ENCODE results near the gene ARHGAP24.

The ARHGAP24 gene

DNA sequence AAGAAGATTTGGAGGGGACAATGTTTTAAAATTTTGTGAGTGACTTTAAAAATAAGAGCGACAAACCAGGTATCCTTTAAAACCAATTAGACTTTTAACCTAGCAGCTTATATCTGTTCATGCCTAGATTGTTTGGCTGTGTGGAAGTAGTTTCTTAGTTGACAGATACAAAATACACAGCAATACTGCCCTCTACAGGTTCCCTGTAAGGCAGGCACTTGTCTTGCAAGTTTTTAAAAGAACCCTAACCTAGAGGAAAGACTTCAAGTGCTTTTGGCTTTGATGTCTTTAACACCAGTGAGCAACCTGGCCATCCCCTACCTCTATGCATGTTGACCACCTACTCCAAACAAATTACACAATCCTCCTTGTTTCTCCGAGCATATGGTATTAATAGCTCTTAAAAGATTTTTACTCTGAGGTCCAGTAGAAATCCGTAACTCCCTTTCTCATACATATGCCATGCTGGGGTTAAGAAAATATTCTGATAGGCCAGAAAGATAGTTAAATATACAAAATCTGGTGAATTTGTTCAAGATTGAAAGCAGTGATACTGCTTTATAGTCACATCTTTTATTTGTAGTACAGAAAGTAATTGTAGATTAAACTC lies 273.0 kb downstream of the ARHGAP24 start:
- DNase-seq = no peak

GRCh38 chr4:85748654-85749053 lies 273.7 kb downstream of the ARHGAP24 start:
- no peak for DNase-seq

GRCh38 chr4:85751866-85752265 lies 276.9 kb downstream of the ARHGAP24 start:
- no peak for DNase-seq

DNA sequence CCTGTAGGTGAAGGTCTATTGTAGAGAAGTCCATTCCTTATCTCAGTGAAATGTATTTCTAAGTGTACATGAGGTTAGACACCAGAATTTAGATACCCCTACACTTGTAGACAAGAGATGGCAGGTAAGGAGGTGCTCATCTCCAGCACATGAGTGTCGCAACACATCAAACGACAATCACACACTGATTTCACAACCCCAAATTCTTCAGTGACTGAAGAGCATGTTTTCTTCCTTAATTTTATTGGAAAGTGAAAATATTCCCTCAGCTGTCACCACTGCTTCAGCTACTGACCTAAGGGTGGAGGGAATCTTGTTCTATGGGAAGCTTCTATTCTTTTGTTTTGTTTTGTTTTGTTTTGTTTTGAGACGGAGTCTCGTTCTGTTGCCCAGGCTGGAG lies 280.3 kb downstream of the ARHGAP24 start:
- DNase-seq = no peak

- DNase-seq = no peak
Measured at GRCh38 chr4:85756938-85757337, 282.0 kb downstream of the ARHGAP24 start.

GRCh38 chr4:85759388-85759787 lies 284.4 kb downstream of the ARHGAP24 start:
- DNase-seq = no peak

GRCh38 chr4:85760511-85760910 lies 285.6 kb downstream of the ARHGAP24 start:
- no peak for DNase-seq

GRCh38 chr4:85761803-85762528 lies 287.0 kb downstream of the ARHGAP24 start:
- DNase-seq = no peak

- DNase-seq = no peak
Measured at GRCh38 chr4:85762529-85762871, 287.6 kb downstream of the ARHGAP24 start.

DNA sequence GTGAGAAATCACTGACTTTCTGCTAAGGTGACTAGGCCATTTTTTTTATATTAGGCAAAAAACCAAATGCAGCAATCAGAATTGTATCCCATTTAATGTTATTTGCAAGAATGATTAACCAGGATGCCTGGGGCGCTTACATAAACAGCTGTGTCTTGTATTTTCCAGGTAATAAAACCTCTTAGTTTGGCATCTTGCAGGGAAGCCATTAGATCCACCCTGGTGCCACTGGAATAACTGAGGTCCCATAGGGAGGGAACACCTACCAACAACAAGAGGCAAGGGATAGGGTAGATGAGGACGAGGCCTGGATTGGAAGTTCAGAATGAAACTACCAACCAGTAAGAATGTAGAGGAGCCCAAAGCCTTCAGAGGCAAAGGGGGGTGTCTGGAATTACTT lies 288.3 kb downstream of the ARHGAP24 start:
- DNase-seq = no peak

DNA sequence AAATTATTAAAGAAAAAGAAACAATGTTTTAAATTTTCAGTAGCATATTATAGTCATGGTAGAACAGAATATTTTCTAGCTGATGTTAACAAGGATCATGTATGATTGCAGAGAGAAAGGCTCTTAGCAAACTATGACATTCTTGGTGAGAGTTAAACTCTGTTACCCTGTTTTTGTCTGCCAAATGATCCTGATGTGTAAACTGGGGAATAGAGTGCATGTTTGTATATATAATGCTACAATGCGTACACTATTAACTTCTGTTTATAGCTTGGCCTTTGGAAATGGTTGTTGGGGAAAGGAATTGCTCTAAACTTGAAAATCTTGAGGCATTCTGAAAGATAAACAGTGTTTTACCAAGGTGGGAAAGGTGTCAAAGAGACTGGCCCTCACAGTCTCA lies 292.7 kb downstream of the ARHGAP24 start:
- no peak for DNase-seq

GRCh38 chr4:85769009-85769408 lies 294.1 kb downstream of the ARHGAP24 start:
- DNase-seq = no peak

- DNase-seq = no peak
Measured at GRCh38 chr4:85772470-85772869, 297.5 kb downstream of the ARHGAP24 start.

DNA sequence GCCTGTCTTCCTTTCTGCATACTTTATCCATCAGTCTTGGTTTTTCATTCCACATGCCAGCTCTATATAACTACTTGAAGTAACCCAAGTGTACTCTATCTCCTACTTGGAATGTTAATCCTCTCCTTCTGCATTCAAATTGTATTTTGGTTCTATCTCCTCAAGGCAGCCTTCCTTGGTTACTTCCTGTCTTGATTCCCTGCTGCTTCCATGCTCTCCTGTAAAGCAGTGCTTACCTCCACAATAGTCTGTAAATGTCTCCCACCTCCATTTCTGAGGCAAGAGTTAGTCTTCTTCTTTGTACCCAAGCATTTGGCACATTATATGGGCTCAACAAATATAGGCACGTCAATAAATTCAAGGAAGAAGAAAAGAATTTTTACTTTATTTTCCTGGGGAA lies 298.4 kb downstream of the ARHGAP24 start:
- DNase-seq = no peak

DNA sequence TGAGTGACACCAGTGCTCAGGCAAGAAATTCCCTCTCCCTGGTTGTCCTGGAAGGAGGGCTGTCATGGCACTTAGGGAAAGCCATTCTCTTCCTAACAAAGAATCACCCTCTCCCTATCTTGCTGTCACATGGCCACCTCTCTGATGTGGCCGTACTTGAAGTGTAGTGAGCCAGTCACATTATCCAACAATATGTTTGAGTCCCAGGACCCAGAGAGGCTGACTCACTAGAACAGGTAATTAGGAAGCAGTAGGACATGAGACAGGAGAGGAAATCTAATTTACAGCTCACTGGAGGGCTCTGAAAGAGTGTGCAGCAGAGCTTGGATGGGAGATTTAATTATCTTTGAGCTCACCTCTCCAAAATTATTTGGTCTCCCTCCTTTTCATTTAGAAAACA lies 299.1 kb downstream of the ARHGAP24 start:
- DNase-seq = no peak

GRCh38 chr4:85774489-85774888 lies 299.5 kb downstream of the ARHGAP24 start:
- no peak for DNase-seq

GRCh38 chr4:85776096-85776495 lies 301.1 kb downstream of the ARHGAP24 start:
- DNase-seq = no peak

DNA sequence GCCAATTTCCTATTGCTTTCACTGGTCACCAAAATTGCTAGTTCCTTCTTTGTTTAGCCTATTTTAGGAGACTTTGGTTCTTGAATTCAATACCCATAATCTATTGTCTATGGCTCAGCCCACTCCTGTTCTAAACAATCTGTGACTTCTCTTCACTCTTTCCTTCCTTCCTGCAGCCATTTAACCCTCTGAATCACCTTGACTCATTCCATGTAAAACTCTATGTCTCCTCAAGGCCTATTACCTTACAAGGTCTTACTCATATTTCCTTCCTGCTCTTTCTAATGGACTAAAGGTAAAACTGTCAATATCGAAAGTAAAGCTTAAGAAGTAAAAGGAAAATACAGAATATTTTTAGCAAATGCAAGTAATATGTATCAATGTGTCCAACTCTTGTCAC lies 301.6 kb downstream of the ARHGAP24 start:
- no peak for DNase-seq

GRCh38 chr4:85777908-85778631 lies 303.1 kb downstream of the ARHGAP24 start:
- no peak for DNase-seq

DNA sequence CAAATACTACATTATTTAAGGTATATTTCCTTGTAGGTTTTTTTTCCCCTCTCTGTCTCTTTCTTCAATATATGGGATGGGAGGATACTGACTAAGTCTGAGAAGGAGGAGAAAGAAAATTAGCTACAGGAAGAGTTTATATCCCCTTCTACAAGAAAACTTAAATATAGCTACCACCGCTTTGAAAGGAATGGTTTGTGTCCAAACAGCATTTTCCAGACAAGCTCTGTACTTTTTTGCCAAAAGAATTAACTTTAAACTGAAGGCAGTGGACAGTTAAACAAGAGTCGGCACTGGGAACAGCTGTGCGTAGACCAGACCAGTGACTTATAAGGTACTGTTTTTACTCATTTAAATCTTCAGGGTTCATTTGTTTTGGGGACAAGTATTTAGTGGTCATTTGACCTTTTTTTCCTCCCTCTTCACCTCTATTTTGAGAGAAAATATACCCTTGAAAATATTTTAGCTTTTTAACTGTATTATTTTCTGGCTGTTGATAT lies 303.7 kb downstream of the ARHGAP24 start:
- no peak for DNase-seq

DNA sequence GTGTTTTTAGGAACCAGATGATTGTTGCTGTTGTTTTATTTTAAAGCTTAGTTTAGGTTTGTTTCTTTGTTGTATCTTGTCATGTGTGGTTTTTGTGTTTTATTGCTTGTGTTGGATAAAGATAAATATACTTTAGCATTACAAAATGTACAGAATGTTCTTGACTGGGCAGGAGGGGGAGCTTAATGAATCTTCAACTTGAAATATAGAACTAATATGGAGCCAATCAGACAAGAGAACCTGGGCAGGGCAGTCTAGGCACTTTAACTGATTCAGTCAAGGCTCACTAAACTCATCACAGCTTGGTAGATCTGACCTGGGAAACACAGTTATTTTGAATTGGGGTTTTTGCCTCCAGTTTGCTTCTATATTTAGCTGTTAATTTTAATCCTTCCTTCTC lies 304.2 kb downstream of the ARHGAP24 start:
- DNase-seq = no peak

GRCh38 chr4:85780664-85781063 lies 305.7 kb downstream of the ARHGAP24 start:
- no peak for DNase-seq

- DNase-seq = no peak
Measured at GRCh38 chr4:85783483-85783882, 308.5 kb downstream of the ARHGAP24 start.

DNA sequence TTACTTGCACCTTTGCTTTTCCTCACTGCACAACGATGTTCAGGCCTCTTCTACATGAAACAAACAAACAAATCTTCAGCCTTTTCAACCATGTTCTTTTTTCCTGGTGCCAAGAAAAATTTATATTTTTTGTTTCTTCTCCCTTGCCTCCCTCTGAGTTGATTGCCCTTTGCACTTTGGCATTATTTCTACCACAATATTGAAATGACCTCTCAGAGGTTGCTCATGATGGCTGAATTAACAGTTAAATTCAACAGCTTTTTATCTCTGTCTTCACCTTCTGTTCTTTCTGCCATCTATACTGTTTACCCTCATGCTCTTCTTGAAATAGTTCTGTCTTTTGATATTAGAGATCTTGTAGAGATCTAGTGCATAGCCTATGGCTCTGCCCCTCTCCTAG lies 308.9 kb downstream of the ARHGAP24 start:
- no peak for DNase-seq
